ENCODE data around the gene METTL6.

GRCh38 chr3:15429080-15429479 lies 1.7 kb upstream of the METTL6 start:
- no peak for TF ChIP-seq CTCF (IDR thresholded peaks at IDR 0.05; ENCODE audit: insufficient read depth, low read depth, low read length)
- TF ChIP-seq EZH2 (IDR thresholded peaks at IDR 0.05; ENCODE audit: insufficient read depth, low read length), result no peak

All from astrocyte (in vitro differentiated cells and primary cell).